ENCODE data around the gene SLC27A4. TPM values are rescaled to one million over a fixed set of nuclear protein-coding genes. Genes with fewer than 3 reads are reported as not detected.

The SLC27A4 gene
- total RNA-seq, 1 donor from 2014 or later: 45.1 TPM

Other genes with a start within 250 kb of the SLC27A4 start
- gene PTGES2, start 212.8 kb upstream of the SLC27A4 start, total RNA-seq: 63.4 and 68.6 TPM in 2 replicates
- gene LCN2, start 191.1 kb upstream of the SLC27A4 start, total RNA-seq: not detected in 2 replicates
- 274 and 308 TPM in 2 replicates for gene BBLN, start 180.3 kb upstream of the SLC27A4 start, total RNA-seq
- 68.1 and 69.4 TPM in 2 replicates for gene CIZ1, start 149.0 kb upstream of the SLC27A4 start, total RNA-seq
- 2.7 and 7.9 TPM in 2 replicates for gene DNM1, start 137.1 kb upstream of the SLC27A4 start, total RNA-seq
- gene GOLGA2, start 64.5 kb upstream of the SLC27A4 start, total RNA-seq: 62.4 and 138 TPM in 2 replicates
- 28.4 and 37.8 TPM in 2 replicates for gene SWI5, start 64.3 kb upstream of the SLC27A4 start, total RNA-seq
- 11.3 and 13.5 TPM in 2 replicates for gene TRUB2, start 18.1 kb upstream of the SLC27A4 start, total RNA-seq
- 50.3 and 56.0 TPM in 2 replicates for gene COQ4, start 17.7 kb upstream of the SLC27A4 start, total RNA-seq
- 41.9 and 45.1 TPM in 2 replicates for gene URM1, start 30.8 kb downstream of the SLC27A4 start, total RNA-seq
- 56.8 and 81.3 TPM in 2 replicates for gene CERCAM, start 80.3 kb downstream of the SLC27A4 start, total RNA-seq
- gene ODF2, start 115.5 kb downstream of the SLC27A4 start, total RNA-seq: 19.8 and 36.9 TPM in 2 replicates
- 14.4 and 21.6 TPM in 2 replicates for gene GLE1, start 164.2 kb downstream of the SLC27A4 start, total RNA-seq
- gene SPTAN1, start 212.1 kb downstream of the SLC27A4 start, total RNA-seq: 383 and 476 TPM in 2 replicates